Measurements from ENCODE around the gene ALKBH6. TPM values are rescaled to one million over a fixed set of nuclear protein-coding genes. Genes with fewer than 3 reads are reported as not detected.

Gene ALKBH6
- total and polyA plus RNA-seq, 2 of the 8 experiments (the other 6 are each of a cell fraction or from before 2014, with no cell fraction given): 19.2 to 33.3 TPM

GRCh38 chr19:36031308-36031707, 17.3 kb upstream of the ALKBH6 start (continued):
- TF ChIP-seq GABPA (IDR thresholded peaks at IDR 0.05; ENCODE audit: borderline replicate concordance, insufficient read depth, low read length) (no peak), TBP (IDR thresholded peaks at IDR 0.05; ENCODE audit: low read depth, low read length) (no peak), RAD21 (IDR thresholded peaks at IDR 0.05 in 1 of 2, conservative IDR thresholded peaks at IDR 0.05 in 1 of 2; ENCODE audit: low read depth in 2 of 2, low read length in 2 of 2) (no peak), CHD1 (IDR thresholded peaks at IDR 0.05; ENCODE audit: low read depth, low read length) (no peak), BRCA1 (IDR thresholded peaks at IDR 0.05; ENCODE audit: low read depth, low read length) (no peak)
